Liver (tissue), 9 donors: Measurements from ENCODE around the gene TMEM190. TPM values are rescaled to one million over a fixed set of nuclear protein-coding genes. Genes with fewer than 3 reads are reported as not detected.

Experiments
- DNase-seq: peaks from one replicate; pipeline ENCODE4 v3.0.0-alpha.2; 2017; ENCODE audit warnings: low spot score
- H3K27ac ChIP-seq, 2 donors: one replicate each; pipeline ENCODE4 v1.7.0; 2013; ENCODE audit warnings: inconsistent platforms in 2 of 2, low read length in 2 of 2, control low read depth in 1 of 2, low read depth in 1 of 2, mild to moderate bottlenecking in 1 of 2
- H3K27me3 ChIP-seq, 4 donors: one replicate each; pipeline versions ENCODE4 v1.6.1 to v1.7.0; 2013; ENCODE audit warnings: low read length in 3 of 4, inconsistent platforms in 1 of 4, mild to moderate bottlenecking in 1 of 4, moderate library complexity in 1 of 4; ENCODE audit not compliant: control insufficient read depth in 4 of 4, insufficient read depth in 4 of 4
- H3K36me3 ChIP-seq, 4 donors: one replicate each; pipeline versions ENCODE4 v1.6.1 to v1.7.0; 2013; ENCODE audit warnings: low read length in 3 of 4, mild to moderate bottlenecking in 3 of 4, low read depth in 1 of 4, moderate library complexity in 1 of 4; ENCODE audit not compliant: control insufficient read depth in 4 of 4, insufficient read depth in 3 of 4
- H3K4me1 ChIP-seq, 4 donors: one replicate each; pipeline versions ENCODE4 v1.6.1 to v1.7.0; 2013; ENCODE audit warnings: low read length in 3 of 4, mild to moderate bottlenecking in 3 of 4, moderate library complexity in 1 of 4; ENCODE audit not compliant: control insufficient read depth in 4 of 4, insufficient read depth in 4 of 4
- H3K4me3 ChIP-seq, 3 donors: one replicate each; pipeline versions ENCODE4 v1.6.1 to v1.7.0; 2013; ENCODE audit warnings: low read length in 3 of 3, control low read depth in 1 of 3, low read depth in 1 of 3, mild to moderate bottlenecking in 1 of 3
- H3K9ac ChIP-seq, 2 donors: one replicate each; pipeline ENCODE4 v1.7.0; 2013; ENCODE audit warnings: low read length in 2 of 2, mild to moderate bottlenecking in 2 of 2, moderate library complexity in 2 of 2, control low read depth in 1 of 2, low read depth in 1 of 2
- H3K9me3 ChIP-seq, 4 donors: one replicate each; pipeline versions ENCODE4 v1.6.1 to v1.7.0; 2013; ENCODE audit warnings: low read length in 3 of 4; ENCODE audit not compliant: control insufficient read depth in 4 of 4
- EGR1 ChIP-seq, 2 donors: IDR thresholded peaks; 2 replicates each; pipeline ENCODE4 v1.6.1; 2016 to 2018; ENCODE audit warnings: antibody characterized with exemption in 2 of 2, low read depth in 2 of 2
- FOXA1 ChIP-seq: IDR thresholded peaks from 2 replicates; pipeline ENCODE4 v1.6.1; 2016; ENCODE audit warnings: antibody characterized with exemption
- FOXA2 ChIP-seq: IDR thresholded peaks from 2 replicates; pipeline ENCODE4 v1.6.1; 2016; ENCODE audit warnings: antibody characterized with exemption
- GABPA ChIP-seq, 2 donors: IDR thresholded peaks in 1 of 2; conservative IDR thresholded peaks in 1 of 2; 2 replicates each; pipeline ENCODE4 v1.6.1; 2016; ENCODE audit warnings: antibody characterized with exemption in 2 of 2, mild to moderate bottlenecking in 1 of 2, moderate library complexity in 1 of 2
- HNF4A ChIP-seq, 2 donors: conservative IDR thresholded peaks; 2 replicates each; pipeline ENCODE4 v1.6.1; 2016; ENCODE audit warnings: antibody characterized with exemption in 2 of 2, mild to moderate bottlenecking in 2 of 2
- HNF4G ChIP-seq: IDR thresholded peaks from 2 replicates; pipeline ENCODE4 v1.6.1; 2016; ENCODE audit warnings: antibody characterized with exemption
- JUND ChIP-seq, 2 donors: IDR thresholded peaks; 2 replicates each; pipeline ENCODE4 v1.6.1; 2016; ENCODE audit warnings: antibody characterized with exemption in 2 of 2
- NR2F2 ChIP-seq: IDR thresholded peaks from 2 replicates; pipeline ENCODE4 v1.6.1; 2016; ENCODE audit warnings: antibody characterized with exemption
- RAD21 ChIP-seq, 2 donors: IDR thresholded peaks; 2 replicates each; pipeline ENCODE4 v1.6.1; 2016; ENCODE audit warnings: antibody characterized with exemption in 2 of 2, mild to moderate bottlenecking in 2 of 2
- RXRA ChIP-seq, 2 donors: IDR thresholded peaks; 2 replicates each; pipeline ENCODE4 v1.6.1; 2017 to 2018; ENCODE audit warnings: antibody characterized with exemption in 2 of 2, mild to moderate bottlenecking in 1 of 2
- SP1 ChIP-seq: IDR thresholded peaks from 2 replicates; pipeline ENCODE4 v1.6.1; 2018; ENCODE audit warnings: antibody characterized with exemption, mild to moderate bottlenecking
- TAF1 ChIP-seq: conservative IDR thresholded peaks from 2 replicates; pipeline ENCODE4 v1.6.1; 2016; ENCODE audit warnings: antibody characterized with exemption, mild to moderate bottlenecking
- YY1 ChIP-seq: IDR thresholded peaks from 2 replicates; pipeline ENCODE4 v1.6.1; 2016; ENCODE audit warnings: antibody characterized with exemption, mild to moderate bottlenecking
- WGBS: extraction: QIAGEN DNeasy Blood & Tissue Kit; methylation state at CpG from one replicate; pipeline ENCODE4 v1.1.7; 2013; 5-methylcytosine and 5-hydroxymethylcytosine counted together
- polyA plus RNA-seq, 2 donors: library from polyadenylated mRNA; stranded (reverse) in 1 of 2; unstranded in 1 of 2; fragments of 200-250 nt in 1 of 2; fragments of >200 nt in 1 of 2; fragmentation: Nextera tagmentation in 1 of 2; extraction: Ambion mirVana in 1 of 2; gene quantifications; one replicate each; pipeline versions ENCODE4 v1.2.1 to v1.2.3, GENCODE V29; 2013 to 2015
- total RNA-seq, 2 donors: library from RNA; depleted of rRNA; stranded (reverse); fragments of >200 nt; gene quantifications; one replicate each; pipeline ENCODE4 v1.2.3, GENCODE V29; 2014
- TF ChIP-seq, protein P1 (sequence below): fragments of 150-350 bp; IDR thresholded peaks from 2 replicates; pipeline ENCODE4 v1.5.1; 2017; ENCODE audit warnings: improper control_type of control experiment, low read depth, low read length; ENCODE audit not compliant: missing input control
- TF ChIP-seq, protein P2 (sequence below): IDR thresholded peaks from 2 replicates; pipeline ENCODE4 v1.6.1; 2016; ENCODE audit warnings: antibody characterized with exemption
- TF ChIP-seq, protein P3 (sequence below): IDR thresholded peaks from 2 replicates; pipeline ENCODE4 v1.6.1; 2016; ENCODE audit warnings: antibody characterized with exemption
- TF ChIP-seq, protein P4 (sequence below): IDR thresholded peaks from 2 replicates; pipeline ENCODE4 v1.6.1; 2016; ENCODE audit warnings: antibody characterized with exemption
- donor health status: healthy.
- donor health status: healthy.
- donor health status: healthy.
- donor health status: healthy.
- donor health status: healthy.

Gene TMEM190
- total and polyA plus RNA-seq, 4 donors, result not detected

DNA sequence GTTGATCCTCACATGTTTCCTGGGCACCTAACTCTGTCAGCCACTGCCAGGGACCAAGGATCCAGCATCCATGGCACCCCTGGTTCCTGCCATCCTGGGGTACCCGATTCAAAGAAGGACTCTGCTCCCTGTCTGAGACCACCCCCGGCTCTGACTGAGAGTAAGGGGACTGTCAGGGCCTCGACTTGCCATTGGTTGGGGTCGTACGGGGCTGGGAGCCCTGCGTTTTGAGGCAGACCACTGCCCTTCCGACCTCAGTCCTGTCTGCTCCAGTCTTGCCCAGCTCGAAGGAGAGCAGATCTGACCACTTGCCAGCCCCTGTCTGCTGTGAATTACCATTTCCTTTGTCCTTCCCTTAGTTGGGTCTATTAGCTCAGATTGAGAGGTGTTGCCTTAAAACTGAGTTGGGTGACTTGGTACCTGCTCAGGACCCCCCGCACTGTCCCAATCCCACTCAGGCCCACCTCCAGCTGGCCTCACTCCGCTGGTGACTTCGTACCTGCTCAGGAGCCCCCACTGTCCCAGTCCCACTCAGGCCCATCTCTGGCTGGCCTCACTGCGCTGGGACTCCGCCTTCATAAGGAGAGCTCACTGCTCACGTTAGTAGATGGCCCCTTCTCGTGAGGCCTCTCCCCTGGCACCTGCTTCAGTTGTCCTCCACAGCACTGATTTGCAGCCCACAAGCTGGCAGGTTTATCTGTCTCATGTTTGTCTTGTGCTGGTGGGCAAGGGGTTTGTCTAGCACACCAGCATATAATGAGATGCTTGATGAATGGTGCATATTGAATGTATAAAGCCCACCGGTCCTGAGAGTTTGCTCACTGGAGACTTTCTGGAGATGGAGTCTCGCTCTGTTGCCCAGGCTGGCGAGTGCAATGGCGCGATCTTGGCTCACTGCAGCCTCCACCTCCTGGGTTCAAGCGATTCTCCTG is 13.0 kb downstream of the TMEM190 start (continued):
- TF ChIP-seq, protein P1, sequence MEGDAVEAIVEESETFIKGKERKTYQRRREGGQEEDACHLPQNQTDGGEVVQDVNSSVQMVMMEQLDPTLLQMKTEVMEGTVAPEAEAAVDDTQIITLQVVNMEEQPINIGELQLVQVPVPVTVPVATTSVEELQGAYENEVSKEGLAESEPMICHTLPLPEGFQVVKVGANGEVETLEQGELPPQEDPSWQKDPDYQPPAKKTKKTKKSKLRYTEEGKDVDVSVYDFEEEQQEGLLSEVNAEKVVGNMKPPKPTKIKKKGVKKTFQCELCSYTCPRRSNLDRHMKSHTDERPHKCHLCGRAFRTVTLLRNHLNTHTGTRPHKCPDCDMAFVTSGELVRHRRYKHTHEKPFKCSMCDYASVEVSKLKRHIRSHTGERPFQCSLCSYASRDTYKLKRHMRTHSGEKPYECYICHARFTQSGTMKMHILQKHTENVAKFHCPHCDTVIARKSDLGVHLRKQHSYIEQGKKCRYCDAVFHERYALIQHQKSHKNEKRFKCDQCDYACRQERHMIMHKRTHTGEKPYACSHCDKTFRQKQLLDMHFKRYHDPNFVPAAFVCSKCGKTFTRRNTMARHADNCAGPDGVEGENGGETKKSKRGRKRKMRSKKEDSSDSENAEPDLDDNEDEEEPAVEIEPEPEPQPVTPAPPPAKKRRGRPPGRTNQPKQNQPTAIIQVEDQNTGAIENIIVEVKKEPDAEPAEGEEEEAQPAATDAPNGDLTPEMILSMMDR, result no peak
- TF ChIP-seq TAF1, result no peak

DNA sequence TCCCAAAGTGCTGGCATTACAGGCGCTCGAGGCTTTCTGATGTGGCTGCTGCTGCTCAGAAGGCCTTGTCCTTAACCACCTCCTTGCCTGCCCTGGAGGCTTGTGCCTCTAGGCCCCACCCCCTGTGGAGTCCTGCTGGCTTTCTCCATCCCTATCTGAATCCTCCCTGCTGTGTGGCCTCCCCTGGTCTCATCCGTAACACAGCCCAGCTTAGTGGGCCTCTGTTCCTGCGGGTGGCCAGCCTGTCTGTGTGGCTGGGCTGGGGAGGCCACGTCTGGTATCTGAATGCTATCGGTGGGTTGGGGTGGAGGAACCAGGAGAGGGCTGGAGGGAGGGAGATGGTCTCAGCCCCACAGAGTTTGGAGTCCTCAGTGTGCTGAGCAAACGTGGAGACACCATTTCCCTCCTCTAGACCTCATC is 13.8 kb downstream of the TMEM190 start:
- H3K4me1 ChIP-seq, result peaks cover 4 to 23% (median 19%) of the 10 kb centered on the region in 4 donors
- H3K27ac ChIP-seq, result no peak overlapping the region
- H3K27me3 ChIP-seq, result no peaks in the 10 kb centered on the region
- 94% methylated on average over 7 of the region's 7 CpGs for WGBS
- H3K36me3 ChIP-seq, result peaks cover 10 to 30% (median 18%) of the 10 kb centered on the region in 4 donors
- H3K9me3 ChIP-seq, result no peaks in the 10 kb centered on the region
- no peak overlapping the region for H3K9ac ChIP-seq
- DNase-seq, result no peak
- TF ChIP-seq TAF1, result no peak
- TF ChIP-seq, protein P2, sequence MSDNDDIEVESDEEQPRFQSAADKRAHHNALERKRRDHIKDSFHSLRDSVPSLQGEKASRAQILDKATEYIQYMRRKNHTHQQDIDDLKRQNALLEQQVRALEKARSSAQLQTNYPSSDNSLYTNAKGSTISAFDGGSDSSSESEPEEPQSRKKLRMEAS, result no peak
- no peak for TF ChIP-seq FOXA1
- TF ChIP-seq EGR1 (IDR thresholded peaks at IDR 0.05; ENCODE audit: low read depth in 2 of 2), result no peak
- no peak for TF ChIP-seq HNF4G
- no peak for TF ChIP-seq RXRA (IDR thresholded peaks at IDR 0.05)
- TF ChIP-seq, protein P3, sequence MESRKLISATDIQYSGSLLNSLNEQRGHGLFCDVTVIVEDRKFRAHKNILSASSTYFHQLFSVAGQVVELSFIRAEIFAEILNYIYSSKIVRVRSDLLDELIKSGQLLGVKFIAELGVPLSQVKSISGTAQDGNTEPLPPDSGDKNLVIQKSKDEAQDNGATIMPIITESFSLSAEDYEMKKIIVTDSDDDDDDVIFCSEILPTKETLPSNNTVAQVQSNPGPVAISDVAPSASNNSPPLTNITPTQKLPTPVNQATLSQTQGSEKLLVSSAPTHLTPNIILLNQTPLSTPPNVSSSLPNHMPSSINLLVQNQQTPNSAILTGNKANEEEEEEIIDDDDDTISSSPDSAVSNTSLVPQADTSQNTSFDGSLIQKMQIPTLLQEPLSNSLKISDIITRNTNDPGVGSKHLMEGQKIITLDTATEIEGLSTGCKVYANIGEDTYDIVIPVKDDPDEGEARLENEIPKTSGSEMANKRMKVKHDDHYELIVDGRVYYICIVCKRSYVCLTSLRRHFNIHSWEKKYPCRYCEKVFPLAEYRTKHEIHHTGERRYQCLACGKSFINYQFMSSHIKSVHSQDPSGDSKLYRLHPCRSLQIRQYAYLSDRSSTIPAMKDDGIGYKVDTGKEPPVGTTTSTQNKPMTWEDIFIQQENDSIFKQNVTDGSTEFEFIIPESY, result no peak
- TF ChIP-seq GABPA (IDR thresholded peaks at IDR 0.05 in 1 of 2, conservative IDR thresholded peaks at IDR 0.05 in 1 of 2), result no peak
- TF ChIP-seq, protein P1, result no peak
- no peak for TF ChIP-seq FOXA2
- TF ChIP-seq HNF4A (conservative IDR thresholded peaks at IDR 0.05), result no peak
- TF ChIP-seq, protein P4, sequence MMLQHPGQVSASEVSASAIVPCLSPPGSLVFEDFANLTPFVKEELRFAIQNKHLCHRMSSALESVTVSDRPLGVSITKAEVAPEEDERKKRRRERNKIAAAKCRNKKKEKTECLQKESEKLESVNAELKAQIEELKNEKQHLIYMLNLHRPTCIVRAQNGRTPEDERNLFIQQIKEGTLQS, result no peak
- TF ChIP-seq SP1, result no peak
- no peak for TF ChIP-seq JUND (IDR thresholded peaks at IDR 0.05)
- no peak for TF ChIP-seq YY1
- no peak for TF ChIP-seq NR2F2
- no peak for TF ChIP-seq RAD21 (IDR thresholded peaks at IDR 0.05)
- H3K4me3 ChIP-seq, result no peak overlapping the region
